ENCODE results near the gene RNF180.

DNA sequence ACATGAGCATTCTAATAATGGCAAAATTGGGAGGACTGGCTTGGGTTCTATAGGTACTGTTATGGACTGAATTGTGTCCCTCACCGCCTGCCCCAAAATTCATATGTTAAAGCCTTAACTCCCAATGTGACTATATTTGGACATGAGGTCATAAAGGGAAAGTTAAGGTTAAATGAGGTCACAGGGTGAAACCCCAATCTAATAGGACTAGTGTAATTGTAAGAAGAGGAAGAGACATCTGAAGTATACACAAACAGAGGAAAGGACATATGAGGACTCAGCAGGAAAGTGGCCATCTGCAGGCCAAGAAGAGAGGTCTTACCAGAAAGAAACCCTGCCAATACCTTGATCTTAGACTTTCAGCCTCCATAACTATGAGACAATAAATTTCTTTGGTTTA is 23.1 kb downstream of the RNF180 start:
- TF ChIP-seq, protein P1, sequence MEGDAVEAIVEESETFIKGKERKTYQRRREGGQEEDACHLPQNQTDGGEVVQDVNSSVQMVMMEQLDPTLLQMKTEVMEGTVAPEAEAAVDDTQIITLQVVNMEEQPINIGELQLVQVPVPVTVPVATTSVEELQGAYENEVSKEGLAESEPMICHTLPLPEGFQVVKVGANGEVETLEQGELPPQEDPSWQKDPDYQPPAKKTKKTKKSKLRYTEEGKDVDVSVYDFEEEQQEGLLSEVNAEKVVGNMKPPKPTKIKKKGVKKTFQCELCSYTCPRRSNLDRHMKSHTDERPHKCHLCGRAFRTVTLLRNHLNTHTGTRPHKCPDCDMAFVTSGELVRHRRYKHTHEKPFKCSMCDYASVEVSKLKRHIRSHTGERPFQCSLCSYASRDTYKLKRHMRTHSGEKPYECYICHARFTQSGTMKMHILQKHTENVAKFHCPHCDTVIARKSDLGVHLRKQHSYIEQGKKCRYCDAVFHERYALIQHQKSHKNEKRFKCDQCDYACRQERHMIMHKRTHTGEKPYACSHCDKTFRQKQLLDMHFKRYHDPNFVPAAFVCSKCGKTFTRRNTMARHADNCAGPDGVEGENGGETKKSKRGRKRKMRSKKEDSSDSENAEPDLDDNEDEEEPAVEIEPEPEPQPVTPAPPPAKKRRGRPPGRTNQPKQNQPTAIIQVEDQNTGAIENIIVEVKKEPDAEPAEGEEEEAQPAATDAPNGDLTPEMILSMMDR (IDR thresholded peaks at IDR 0.05; ENCODE audit: low read length): no peak
- no peak for TF ChIP-seq EZH2 (IDR thresholded peaks at IDR 0.05; ENCODE audit: borderline replicate concordance, low read length)
